HEK293 (cell line): Measurements from ENCODE around the gene ERCC2.

Source experiments
- CTCF ChIA-PET: fragments of 350-600 bp; formaldehyde crosslinking; extraction: SDS; loops from one replicate; lab custom pipeline; 2021; ENCODE audit warnings: antibody characterized with exemption; lab: Yijun Ruan, JAX
- POLR2A ChIA-PET: fragments of 300-600 bp; formaldehyde crosslinking; extraction: SDS; loops from one replicate; lab custom pipeline; 2020; ENCODE audit warnings: antibody characterized with exemption, inconsistent platforms; lab: Yijun Ruan, JAX
- H3K27ac ChIP-seq: fragments of 200-500 bp; sonication (Bioruptor generic); 2 replicates; pipeline ENCODE4 v1.5.1; 2014; ENCODE audit warnings: low read depth, low read length, control low read depth, inconsistent platforms; ENCODE audit errors: extremely low read depth
- H3K36me3 ChIP-seq, 2 experiments: fragments of 200-500 bp in 1 of 2; sonication (Bioruptor generic) in 1 of 2; 1 replicate in 1 of 2; 2 replicates in 1 of 2; pipeline ENCODE4 v1.5.1; 2014 to 2017; ENCODE audit warnings: inconsistent platforms in 2 of 2, low read length in 2 of 2; ENCODE audit not compliant: control insufficient read depth in 2 of 2, insufficient read depth in 1 of 2
- H3K4me1 ChIP-seq: fragments of 200-500 bp; sonication (Bioruptor generic); 2 replicates; pipeline ENCODE4 v1.5.1; 2014; ENCODE audit warnings: mild to moderate bottlenecking, low read length, inconsistent platforms; ENCODE audit not compliant: control insufficient read depth, insufficient read depth
- H3K4me3 ChIP-seq: 2 replicates; pipeline ENCODE4 v1.5.1; 2011; ENCODE audit warnings: low read depth, mild to moderate bottlenecking, control low read depth, low read length, moderate library complexity
- H3K9me3 ChIP-seq: fragments of 200-500 bp; sonication (Bioruptor generic); 2 replicates; pipeline ENCODE4 v1.5.1; 2014; ENCODE audit warnings: low read depth, low read length, inconsistent platforms; ENCODE audit not compliant: control insufficient read depth, insufficient read depth
- AEBP2 ChIP-seq: fragments of 450-650 bp; formaldehyde crosslinking; IDR thresholded peaks from 2 replicates; pipeline ENCODE4 v1.5.1; 2016; ENCODE audit warnings: missing biosample characterization, missing genetic modification characterization, borderline replicate concordance
- ATF2 ChIP-seq: fragments of 450-650 bp; formaldehyde crosslinking; IDR thresholded peaks from 2 replicates; pipeline ENCODE4 v1.5.1; 2016; ENCODE audit warnings: missing biosample characterization, missing genetic modification characterization, low read depth
- GFI1B ChIP-seq: fragments of 450-650 bp; formaldehyde crosslinking; IDR thresholded peaks from 2 replicates; pipeline ENCODE4 v1.5.1; 2016; ENCODE audit warnings: missing biosample characterization, missing genetic modification characterization
- GLI4 ChIP-seq: fragments of 450-650 bp; formaldehyde crosslinking; IDR thresholded peaks from 2 replicates; pipeline ENCODE4 v1.5.1; 2016; ENCODE audit warnings: missing biosample characterization, missing genetic modification characterization
- HOXD13 ChIP-seq: sonication (generic); formaldehyde crosslinking; IDR thresholded peaks from 2 replicates; pipeline ENCODE4 v1.8.0; 2022; ENCODE audit warnings: missing genetic modification reagents, borderline replicate concordance
- SALL2 ChIP-seq: fragments of 450-650 bp; formaldehyde crosslinking; IDR thresholded peaks from 2 replicates; pipeline ENCODE4 v1.5.0; 2017; ENCODE audit warnings: missing biosample characterization, mild to moderate bottlenecking, missing genetic modification characterization, borderline replicate concordance
- ZBTB7A ChIP-seq: fragments of 450-650 bp; formaldehyde crosslinking; IDR thresholded peaks from 2 replicates; pipeline ENCODE4 v1.5.1; 2016; ENCODE audit warnings: low read depth, missing biosample characterization, missing genetic modification characterization
- ZEB2 ChIP-seq: fragments of 450-650 bp; formaldehyde crosslinking; IDR thresholded peaks from 2 replicates; pipeline ENCODE4 v1.5.1; 2016; ENCODE audit warnings: missing biosample characterization, missing genetic modification characterization
- ZFP3 ChIP-seq: fragments of 450-650 bp; formaldehyde crosslinking; IDR thresholded peaks from 2 replicates; pipeline ENCODE4 v1.5.1; 2016; ENCODE audit warnings: low read depth, missing biosample characterization, missing genetic modification characterization
- ZNF169 ChIP-seq: fragments of 450-650 bp; formaldehyde crosslinking; IDR thresholded peaks from 2 replicates; pipeline ENCODE4 v1.5.1; 2016; ENCODE audit warnings: missing biosample characterization, missing genetic modification characterization
- ZNF292 ChIP-seq: fragments of 450-650 bp; formaldehyde crosslinking; IDR thresholded peaks from 2 replicates; pipeline ENCODE4 v1.5.1; 2016; ENCODE audit warnings: low read depth, missing biosample characterization, missing genetic modification characterization, borderline replicate concordance
- ZNF362 ChIP-seq: fragments of 450-650 bp; formaldehyde crosslinking; IDR thresholded peaks from 2 replicates; pipeline ENCODE4 v1.5.1; 2016; ENCODE audit warnings: missing biosample characterization, missing genetic modification characterization
- ZNF398 ChIP-seq: fragments of 450-650 bp; formaldehyde crosslinking; IDR thresholded peaks from 2 replicates; pipeline ENCODE4 v1.5.1; 2017; ENCODE audit warnings: missing biosample characterization, missing genetic modification characterization
- ZNF449 ChIP-seq: fragments of 450-650 bp; formaldehyde crosslinking; IDR thresholded peaks from 2 replicates; pipeline ENCODE4 v1.5.1; 2017; ENCODE audit warnings: missing biosample characterization, mild to moderate bottlenecking, missing genetic modification characterization, moderate library complexity
- ZNF501 ChIP-seq: fragments of 450-650 bp; formaldehyde crosslinking; IDR thresholded peaks from 2 replicates; pipeline ENCODE4 v1.5.1; 2016; ENCODE audit warnings: missing biosample characterization, missing genetic modification characterization
- ZNF514 ChIP-seq: fragments of 450-650 bp; formaldehyde crosslinking; IDR thresholded peaks from 2 replicates; pipeline ENCODE4 v1.5.1; 2016; ENCODE audit warnings: missing biosample characterization, missing genetic modification characterization
- ZNF792 ChIP-seq: fragments of 450-650 bp; formaldehyde crosslinking; IDR thresholded peaks from 2 replicates; pipeline ENCODE4 v1.5.1; 2016; ENCODE audit warnings: missing biosample characterization, missing genetic modification characterization
- TF ChIP-seq, protein P1 (sequence below): fragments of 450-650 bp; formaldehyde crosslinking; IDR thresholded peaks from 2 replicates; pipeline ENCODE4 v1.5.1; 2016; ENCODE audit warnings: missing biosample characterization, missing genetic modification characterization

The ERCC2 gene

GRCh38 chr19:45303269-45304060, 66.9 kb downstream of the ERCC2 start:
- CTCF ChIA-PET = interaction anchor here (0.5 kb wide), 1 partner anchor 211 kb away, joined by 3 read pairs; no protein-coding TSS in a partner anchor
- H3K36me3 ChIP-seq = peaks cover 13 to 29% of the 10 kb centered on the region in 2 experiments; a peak in 2 of 3 replicates
- POLR2A ChIA-PET = interaction anchor here (1.0 kb wide), 1 partner anchor 264 kb away, joined by 4 read pairs; no protein-coding TSS in a partner anchor

GRCh38 chr19:45302416-45302815, 68.0 kb downstream of the ERCC2 start:
- Histone ChIP-seq H3K4me3 (no peak overlapping the region), H3K27ac (no peak overlapping the region), H3K4me1 (no peaks in the 10 kb centered on the region)
- POLR2A ChIA-PET = no interaction called here
- TF ChIP-seq ZEB2 (no peak), ZBTB7A (tag by site-specific recombination) (no peak), ZNF398 (tag by site-specific recombination) (no peak), ZNF501 (no peak), AEBP2 (no peak), ZNF792 (no peak), HOXD13 (no peak), ZNF449 (tag by site-specific recombination) (no peak), ZNF292 (tag by site-specific recombination) (no peak), GLI4 (tag by site-specific recombination) (no peak), ZNF169 (tag by site-specific recombination) (no peak), ATF2 (tag by site-specific recombination) (no peak), ZNF362 (tag by site-specific recombination) (no peak), GFI1B (no peak), ZNF514 (tag by site-specific recombination) (no peak)
- TF ChIP-seq, protein P1, sequence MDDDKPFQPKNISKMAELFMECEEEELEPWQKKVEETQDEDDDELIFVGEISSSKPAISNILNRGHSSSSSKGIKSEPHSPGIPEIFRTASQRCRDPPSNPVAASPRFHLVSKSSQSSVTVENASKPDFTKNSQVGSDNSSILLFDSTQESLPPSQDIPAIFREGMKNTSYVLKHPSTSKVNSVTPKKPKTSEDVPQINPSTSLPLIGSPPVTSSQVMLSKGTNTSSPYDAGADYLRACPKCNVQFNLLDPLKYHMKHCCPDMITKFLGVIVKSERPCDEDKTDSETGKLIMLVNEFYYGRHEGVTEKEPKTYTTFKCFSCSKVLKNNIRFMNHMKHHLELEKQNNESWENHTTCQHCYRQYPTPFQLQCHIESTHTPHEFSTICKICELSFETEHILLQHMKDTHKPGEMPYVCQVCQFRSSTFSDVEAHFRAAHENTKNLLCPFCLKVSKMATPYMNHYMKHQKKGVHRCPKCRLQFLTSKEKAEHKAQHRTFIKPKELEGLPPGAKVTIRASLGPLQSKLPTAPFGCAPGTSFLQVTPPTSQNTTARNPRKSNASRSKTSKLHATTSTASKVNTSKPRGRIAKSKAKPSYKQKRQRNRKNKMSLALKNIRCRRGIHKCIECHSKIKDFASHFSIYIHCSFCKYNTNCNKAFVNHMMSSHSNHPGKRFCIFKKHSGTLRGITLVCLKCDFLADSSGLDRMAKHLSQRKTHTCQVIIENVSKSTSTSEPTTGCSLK = no peak
- TF ChIP-seq, all 188 proteins: peak for 0
- CTCF ChIA-PET = no interaction called here
- Histone ChIP-seq H3K36me3 (peaks cover 14 to 37% of the 10 kb centered on the region in 2 experiments; a peak in 2 of 3 replicates), H3K9me3 (no peaks in the 10 kb centered on the region)

More at GRCh38 chr19:45303269-45304060, 66.9 kb downstream of the ERCC2 start:
- Histone ChIP-seq H3K4me1 (no peaks in the 10 kb centered on the region), H3K4me3 (no peak overlapping the region), H3K27ac (no peak overlapping the region), H3K9me3 (no peaks in the 10 kb centered on the region)
- TF ChIP-seq SALL2 (tag by site-specific recombination) = no peak
- peak; percentile 85 for TF ChIP-seq ZFP3 (tag by site-specific recombination)
